Measurements from ENCODE around the gene ZNF143.

DNA sequence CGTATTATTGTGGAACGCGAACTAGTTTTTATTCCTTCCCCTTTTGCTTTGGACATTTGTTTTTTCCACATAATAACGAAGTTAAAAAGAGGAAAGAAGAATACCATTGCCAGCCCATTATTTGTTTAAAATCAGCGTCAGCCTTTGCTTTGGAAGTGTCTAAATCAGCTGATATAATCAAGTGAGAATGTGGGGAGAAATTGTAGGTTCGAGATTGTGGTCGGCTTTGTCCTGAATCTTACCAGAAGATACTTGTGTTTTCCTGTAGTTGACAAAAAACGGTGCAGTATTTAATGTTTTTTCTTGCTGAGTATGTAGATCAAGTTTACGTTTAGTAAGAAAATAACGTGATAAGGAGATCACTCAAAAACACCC is 935 bp downstream of the ZNF143 start:
- TF ChIP-seq POLR2A (IDR thresholded peaks at IDR 0.05; ENCODE audit: low read depth, low read length), result no peak
- no peak for TF ChIP-seq POLR2AphosphoS5 (IDR thresholded peaks at IDR 0.05; ENCODE audit: low read depth, low read length)

Measured in GM12892 (cell line).